ENCODE measurements around the gene HIGD1B.

Gene HIGD1B

DNA sequence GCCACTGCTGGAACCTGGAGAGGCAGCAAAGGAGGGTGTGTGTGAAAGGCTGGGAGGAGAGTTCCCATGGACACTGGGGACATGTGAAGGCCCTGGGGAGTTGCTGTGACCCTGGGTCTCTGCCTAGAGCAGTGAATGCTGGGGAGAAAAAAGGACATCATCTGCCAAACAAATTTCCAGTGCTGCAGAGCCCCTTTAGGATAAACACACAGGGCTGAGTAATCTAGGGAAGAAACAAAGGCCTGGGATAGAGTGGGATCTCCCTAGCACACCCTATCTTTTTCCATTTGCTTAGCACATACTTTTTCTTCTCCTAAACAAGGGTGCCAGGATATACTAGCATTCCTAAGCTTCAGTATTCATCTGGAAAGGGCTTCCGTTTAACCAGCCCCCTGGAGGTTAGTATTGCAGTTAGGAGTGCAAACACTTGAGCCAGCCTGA, 3.3 kb upstream of the HIGD1B start:
- H3K4me1 Mint-ChIP-seq: peaks cover 19% of the 10 kb centered on the region
- peak overlapping the region in 1 of 3 experiments; percentile 31 for H3K27ac Mint-ChIP-seq
- no peaks in the 10 kb centered on the region for H3K9me3 Mint-ChIP-seq
- TF ChIP-seq, protein P1, sequence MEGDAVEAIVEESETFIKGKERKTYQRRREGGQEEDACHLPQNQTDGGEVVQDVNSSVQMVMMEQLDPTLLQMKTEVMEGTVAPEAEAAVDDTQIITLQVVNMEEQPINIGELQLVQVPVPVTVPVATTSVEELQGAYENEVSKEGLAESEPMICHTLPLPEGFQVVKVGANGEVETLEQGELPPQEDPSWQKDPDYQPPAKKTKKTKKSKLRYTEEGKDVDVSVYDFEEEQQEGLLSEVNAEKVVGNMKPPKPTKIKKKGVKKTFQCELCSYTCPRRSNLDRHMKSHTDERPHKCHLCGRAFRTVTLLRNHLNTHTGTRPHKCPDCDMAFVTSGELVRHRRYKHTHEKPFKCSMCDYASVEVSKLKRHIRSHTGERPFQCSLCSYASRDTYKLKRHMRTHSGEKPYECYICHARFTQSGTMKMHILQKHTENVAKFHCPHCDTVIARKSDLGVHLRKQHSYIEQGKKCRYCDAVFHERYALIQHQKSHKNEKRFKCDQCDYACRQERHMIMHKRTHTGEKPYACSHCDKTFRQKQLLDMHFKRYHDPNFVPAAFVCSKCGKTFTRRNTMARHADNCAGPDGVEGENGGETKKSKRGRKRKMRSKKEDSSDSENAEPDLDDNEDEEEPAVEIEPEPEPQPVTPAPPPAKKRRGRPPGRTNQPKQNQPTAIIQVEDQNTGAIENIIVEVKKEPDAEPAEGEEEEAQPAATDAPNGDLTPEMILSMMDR (IDR thresholded peaks at IDR 0.05; ENCODE audit: unreplicated experiment in 3 of 3): no peak
- H3K36me3 Mint-ChIP-seq (ENCODE audit: low read depth): no peaks in the 10 kb centered on the region
- no peak overlapping the region for H3K4me3 Mint-ChIP-seq
- H3K27me3 Mint-ChIP-seq (ENCODE audit: low read depth): peaks cover 10% of the 10 kb centered on the region

DNA sequence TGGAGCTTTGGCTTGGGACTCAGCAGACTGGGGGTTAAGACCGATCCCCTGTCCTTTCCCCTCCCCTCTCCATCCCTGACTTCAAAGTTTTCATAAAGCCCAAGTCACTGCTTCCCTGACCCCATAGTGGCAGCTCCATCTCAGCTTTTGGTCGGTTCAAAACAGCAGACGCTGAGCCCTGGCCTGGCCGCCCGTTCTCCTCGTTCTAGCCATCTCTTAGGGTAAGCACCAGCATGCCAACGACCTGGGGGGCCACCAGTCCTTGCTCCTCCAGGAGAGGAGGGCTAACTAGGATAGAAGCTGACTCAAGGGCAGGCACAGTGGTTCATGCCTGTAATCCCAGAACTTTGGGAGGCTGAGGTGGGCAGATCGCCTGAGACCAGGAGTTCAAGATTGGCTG, 1.5 kb upstream of the HIGD1B start:
- peaks cover 14% of the 10 kb centered on the region for H3K36me3 Mint-ChIP-seq (ENCODE audit: low read depth)
- H3K9me3 Mint-ChIP-seq: no peaks in the 10 kb centered on the region
- peaks cover 19% of the 10 kb centered on the region for H3K4me1 Mint-ChIP-seq
- peaks cover 7% of the 10 kb centered on the region for H3K27me3 Mint-ChIP-seq (ENCODE audit: low read depth)
- TF ChIP-seq, protein P1 (IDR thresholded peaks at IDR 0.05; ENCODE audit: unreplicated experiment in 3 of 3): no peak
- no peak overlapping the region for H3K4me3 Mint-ChIP-seq
- H3K27ac Mint-ChIP-seq: no peak overlapping the region

DNA sequence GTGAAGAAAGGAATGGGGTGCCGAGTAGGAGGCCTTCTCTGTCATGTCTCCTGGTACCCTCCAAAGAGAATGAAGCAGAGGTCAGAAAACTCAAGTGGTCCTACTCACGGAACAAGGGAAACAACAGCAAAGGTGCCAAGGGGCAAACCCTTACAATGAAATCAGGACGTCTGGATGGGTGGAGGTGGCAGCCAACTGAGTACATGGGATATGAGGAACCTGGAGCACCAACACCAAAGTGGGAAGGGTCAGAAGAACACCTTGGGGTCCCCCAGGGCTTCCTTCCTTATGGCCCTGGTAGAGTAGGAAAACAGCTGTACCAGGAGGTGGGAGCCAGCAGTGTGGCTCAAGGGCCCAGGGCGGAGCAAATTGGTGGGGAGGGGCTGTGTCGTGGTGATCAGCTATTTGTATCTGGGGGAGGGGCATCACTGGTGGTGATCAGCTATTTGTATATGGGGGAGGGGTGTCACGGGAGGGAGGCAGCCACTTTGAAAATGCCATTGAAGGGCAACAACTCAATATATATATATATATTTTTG, 643 bp downstream of the HIGD1B start:
- TF ChIP-seq, protein P1 (IDR thresholded peaks at IDR 0.05; ENCODE audit: unreplicated experiment in 3 of 3): no peak
- Mint-ChIP-seq H3K27ac (peak overlapping the region in 1 of 3 experiments; percentile 61), H3K9me3 (no peaks in the 10 kb centered on the region), H3K27me3 (ENCODE audit: low read depth) (no peaks in the 10 kb centered on the region), H3K4me1 (peaks cover 9% of the 10 kb centered on the region), H3K36me3 (ENCODE audit: low read depth) (peaks cover 26% of the 10 kb centered on the region), H3K4me3 (no peak overlapping the region)

DNA sequence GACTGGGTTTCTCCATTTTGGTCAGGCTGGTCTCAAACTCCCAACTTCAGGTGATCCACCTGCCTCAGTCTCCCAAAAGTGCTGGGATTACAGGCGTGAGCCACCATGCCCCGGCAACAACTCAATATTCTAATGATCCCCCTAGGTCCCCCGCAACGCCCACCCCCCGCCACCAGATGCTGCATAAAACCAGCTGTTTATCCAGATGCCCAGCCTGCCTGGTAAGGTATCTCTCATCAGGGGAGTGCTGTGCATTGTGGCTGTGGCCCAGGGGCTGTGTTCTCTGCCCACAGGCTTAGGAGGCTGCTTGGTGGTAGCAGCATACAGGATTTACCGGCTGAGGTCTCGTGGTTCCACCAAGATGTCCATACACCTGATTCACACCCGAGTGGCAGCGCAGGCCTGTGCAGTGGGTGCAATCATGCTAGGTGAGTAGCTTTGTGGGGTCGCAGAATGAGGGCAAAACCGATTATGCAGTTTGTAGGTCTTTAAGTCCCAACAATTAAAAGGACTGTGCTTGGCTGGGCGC, 1.3 kb downstream of the HIGD1B start:
- peaks cover 9% of the 10 kb centered on the region for H3K4me1 Mint-ChIP-seq
- no peak overlapping the region for H3K4me3 Mint-ChIP-seq
- no peaks in the 10 kb centered on the region for H3K27me3 Mint-ChIP-seq (ENCODE audit: low read depth)
- peaks cover 33% of the 10 kb centered on the region for H3K36me3 Mint-ChIP-seq (ENCODE audit: low read depth)
- no peak overlapping the region for H3K27ac Mint-ChIP-seq
- TF ChIP-seq, protein P1 (IDR thresholded peaks at IDR 0.05; ENCODE audit: unreplicated experiment in 3 of 3): no peak
- no peaks in the 10 kb centered on the region for H3K9me3 Mint-ChIP-seq

DNA sequence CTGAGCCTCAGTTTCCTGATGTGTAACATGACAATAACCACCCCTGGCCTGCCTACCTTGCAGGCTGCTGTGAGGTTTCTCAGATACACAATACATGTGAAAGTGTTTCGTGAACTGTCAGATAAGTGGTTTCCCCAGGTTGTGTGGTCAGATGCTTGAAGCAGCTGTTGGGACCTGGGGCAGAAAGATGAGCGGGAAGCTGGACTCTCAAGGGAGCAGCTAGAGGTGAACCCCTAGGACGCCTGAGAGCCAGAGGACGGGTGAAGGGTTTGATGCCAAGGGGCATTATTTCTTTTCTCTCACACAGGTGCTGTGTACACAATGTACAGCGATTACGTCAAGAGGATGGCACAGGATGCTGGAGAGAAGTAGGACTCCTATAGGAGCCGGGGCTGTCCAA, 2.3 kb downstream of the HIGD1B start:
- TF ChIP-seq, protein P1 (IDR thresholded peaks at IDR 0.05; ENCODE audit: unreplicated experiment in 3 of 3): no peak
- H3K4me3 Mint-ChIP-seq: no peak overlapping the region
- H3K36me3 Mint-ChIP-seq (ENCODE audit: low read depth): peaks cover 43% of the 10 kb centered on the region
- no peak overlapping the region for H3K27ac Mint-ChIP-seq
- H3K27me3 Mint-ChIP-seq (ENCODE audit: low read depth): no peaks in the 10 kb centered on the region
- H3K4me1 Mint-ChIP-seq: peaks cover 9% of the 10 kb centered on the region
- no peaks in the 10 kb centered on the region for H3K9me3 Mint-ChIP-seq

DNA sequence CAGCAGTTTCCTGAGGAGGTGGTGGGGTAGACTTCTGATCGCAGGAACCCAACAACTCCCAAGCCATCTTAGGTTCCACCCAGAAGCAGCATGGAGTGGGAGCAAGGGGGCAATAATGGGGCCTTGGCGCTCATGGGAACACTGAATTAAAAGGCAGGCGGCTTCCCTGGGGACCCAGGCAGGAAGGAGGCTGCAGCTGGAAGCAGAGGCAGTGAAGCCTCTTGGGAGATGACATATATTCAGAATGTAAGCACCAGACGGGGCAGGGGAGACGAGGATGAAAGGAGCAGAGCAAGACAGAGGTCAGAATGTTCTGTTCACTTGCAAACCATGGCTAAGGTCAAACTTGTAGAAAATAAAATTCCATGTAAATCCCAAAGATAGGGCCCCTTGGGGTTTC, 2.9 kb downstream of the HIGD1B start:
- H3K4me3 Mint-ChIP-seq: no peak overlapping the region
- H3K27me3 Mint-ChIP-seq (ENCODE audit: low read depth): no peaks in the 10 kb centered on the region
- H3K36me3 Mint-ChIP-seq (ENCODE audit: low read depth): peaks cover 48% of the 10 kb centered on the region
- H3K9me3 Mint-ChIP-seq: no peaks in the 10 kb centered on the region
- TF ChIP-seq, protein P1 (IDR thresholded peaks at IDR 0.05; ENCODE audit: unreplicated experiment in 3 of 3): no peak
- peaks cover 9% of the 10 kb centered on the region for H3K4me1 Mint-ChIP-seq
- H3K27ac Mint-ChIP-seq: no peak overlapping the region
